NK-92 (cell line): ENCODE results near the gene GAST.

Experiments used
- DNase-seq: peaks from one replicate; lab custom pipeline; 2025; ENCODE audit not compliant: unreplicated experiment; lab: John Stamatoyannopoulos, UW

GAST gene

GRCh38 chr17:41707803-41708669 lies 4.1 kb upstream of the GAST start:
- DNase-seq = no peak

- no peak for DNase-seq
Observed at GRCh38 chr17:41710472-41711090, 1.6 kb upstream of the GAST start.

- DNase-seq = no peak
Observed at GRCh38 chr17:41717408-41718286, 5.5 kb downstream of the GAST start.

GRCh38 chr17:41718287-41718645 lies 6.1 kb downstream of the GAST start:
- DNase-seq = no peak

GRCh38 chr17:41722231-41722630 lies 10.1 kb downstream of the GAST start:
- no peak for DNase-seq

GRCh38 chr17:41723801-41724475 lies 11.8 kb downstream of the GAST start:
- no peak for DNase-seq

- no peak for DNase-seq
Observed at GRCh38 chr17:41724476-41725050, 12.4 kb downstream of the GAST start.

- DNase-seq = no peak
Observed at GRCh38 chr17:41725134-41725533, 13.0 kb downstream of the GAST start.

- DNase-seq = no peak
Observed at GRCh38 chr17:41728056-41728455, 15.9 kb downstream of the GAST start.

GRCh38 chr17:41730479-41730878 lies 18.3 kb downstream of the GAST start:
- DNase-seq = no peak

GRCh38 chr17:41731836-41732235 lies 19.7 kb downstream of the GAST start:
- DNase-seq = no peak

- DNase-seq = no peak
Observed at GRCh38 chr17:41733348-41734138, 21.4 kb downstream of the GAST start.

GRCh38 chr17:41734139-41734948 lies 22.2 kb downstream of the GAST start, which contains the start of gene HAP1:
HAP1 (minus strand) TSS chr17:41734643; CDS start chr17:41734634, 9 bp downstream.
- no peak for DNase-seq

- DNase-seq = no peak
Observed at GRCh38 chr17:41734949-41735313, 22.8 kb downstream of the GAST start.

GRCh38 chr17:41735744-41736143 lies 23.6 kb downstream of the GAST start:
- no peak for DNase-seq

GRCh38 chr17:41736983-41737679 lies 25.0 kb downstream of the GAST start:
- no peak for DNase-seq

- no peak for DNase-seq
Observed at GRCh38 chr17:41737680-41738023, 25.5 kb downstream of the GAST start.

- no peak for DNase-seq
Observed at GRCh38 chr17:41738077-41738800, 26.1 kb downstream of the GAST start.
